ENCODE results near the gene ARHGAP8.

DNA sequence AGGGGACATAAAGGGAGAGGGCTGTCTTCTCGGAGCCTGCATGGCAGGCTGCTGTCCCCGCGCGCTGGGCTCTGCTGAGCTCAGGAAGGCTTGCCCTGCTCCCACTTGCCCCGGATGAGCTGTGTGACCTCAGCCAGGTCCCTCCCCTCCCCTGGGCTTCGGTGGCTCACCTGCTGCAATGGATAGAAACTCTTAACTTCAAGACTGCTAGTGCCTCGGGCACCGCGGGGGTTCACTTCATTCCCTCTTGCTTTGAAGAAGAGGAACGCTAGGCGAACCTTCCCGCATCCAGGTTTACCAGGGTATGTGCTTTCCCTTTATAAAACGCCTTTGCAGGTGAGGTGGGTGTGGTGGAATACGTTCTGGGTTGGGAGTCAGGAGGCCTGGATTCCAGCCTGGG, 142.4 kb downstream of the ARHGAP8 start:
- TF ChIP-seq, protein P1, sequence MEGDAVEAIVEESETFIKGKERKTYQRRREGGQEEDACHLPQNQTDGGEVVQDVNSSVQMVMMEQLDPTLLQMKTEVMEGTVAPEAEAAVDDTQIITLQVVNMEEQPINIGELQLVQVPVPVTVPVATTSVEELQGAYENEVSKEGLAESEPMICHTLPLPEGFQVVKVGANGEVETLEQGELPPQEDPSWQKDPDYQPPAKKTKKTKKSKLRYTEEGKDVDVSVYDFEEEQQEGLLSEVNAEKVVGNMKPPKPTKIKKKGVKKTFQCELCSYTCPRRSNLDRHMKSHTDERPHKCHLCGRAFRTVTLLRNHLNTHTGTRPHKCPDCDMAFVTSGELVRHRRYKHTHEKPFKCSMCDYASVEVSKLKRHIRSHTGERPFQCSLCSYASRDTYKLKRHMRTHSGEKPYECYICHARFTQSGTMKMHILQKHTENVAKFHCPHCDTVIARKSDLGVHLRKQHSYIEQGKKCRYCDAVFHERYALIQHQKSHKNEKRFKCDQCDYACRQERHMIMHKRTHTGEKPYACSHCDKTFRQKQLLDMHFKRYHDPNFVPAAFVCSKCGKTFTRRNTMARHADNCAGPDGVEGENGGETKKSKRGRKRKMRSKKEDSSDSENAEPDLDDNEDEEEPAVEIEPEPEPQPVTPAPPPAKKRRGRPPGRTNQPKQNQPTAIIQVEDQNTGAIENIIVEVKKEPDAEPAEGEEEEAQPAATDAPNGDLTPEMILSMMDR (IDR thresholded peaks at IDR 0.05; ENCODE audit: low read depth, low read length) = no peak
- TF ChIP-seq POLR2A (IDR thresholded peaks at IDR 0.05; ENCODE audit: extremely low read depth, insufficient read length) = no peak
- TF ChIP-seq, protein P2, sequence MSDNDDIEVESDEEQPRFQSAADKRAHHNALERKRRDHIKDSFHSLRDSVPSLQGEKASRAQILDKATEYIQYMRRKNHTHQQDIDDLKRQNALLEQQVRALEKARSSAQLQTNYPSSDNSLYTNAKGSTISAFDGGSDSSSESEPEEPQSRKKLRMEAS (IDR thresholded peaks at IDR 0.05; ENCODE audit: low read depth, low read length) = no peak
- TF ChIP-seq MYC (IDR thresholded peaks at IDR 0.05; ENCODE audit: low read depth, low read length) = no peak
